HG02943 (cell line): ENCODE measurements around the gene NXPH2.
"Not testable (repeated sequence)": the region's sequence is repeated elsewhere in the genome, so short reads cannot be mapped to it uniquely, and the experiment has no call there.

Experiments
- ATAC-seq: cut with Tn5 transposase; IDR thresholded peaks from one replicate; pipeline ENCODE4 v1.9.1; 2021; ENCODE audit warnings: mild to moderate bottlenecking, low read depth, moderate library complexity; ENCODE audit not compliant: unreplicated experiment

NXPH2 gene

GRCh38 chr2:138760676-138761075, 19.5 kb downstream of the NXPH2 start:
- no peak for ATAC-seq

DNA sequence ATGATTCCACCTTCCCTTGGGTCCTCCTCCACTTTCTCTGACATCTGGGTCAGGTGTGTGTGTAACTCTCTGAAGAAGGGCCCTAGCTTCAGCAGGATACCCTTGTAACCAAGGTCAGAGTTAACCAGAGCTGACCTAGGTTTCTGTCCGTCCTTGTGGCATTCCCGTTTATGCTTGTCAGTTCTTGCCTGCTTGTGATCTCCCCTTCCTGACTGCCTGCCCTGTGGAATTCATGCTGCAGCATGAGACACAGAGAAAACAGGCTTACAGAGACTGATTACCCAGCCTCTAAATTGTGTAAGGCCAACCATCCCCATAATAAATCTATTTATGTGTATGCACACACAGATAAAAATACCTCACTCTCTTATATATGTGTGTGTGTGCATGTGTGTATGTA, 22.8 kb downstream of the NXPH2 start:
- ATAC-seq = no peak

GRCh38 chr2:138752197-138752956, 27.8 kb downstream of the NXPH2 start:
- ATAC-seq = no peak

DNA sequence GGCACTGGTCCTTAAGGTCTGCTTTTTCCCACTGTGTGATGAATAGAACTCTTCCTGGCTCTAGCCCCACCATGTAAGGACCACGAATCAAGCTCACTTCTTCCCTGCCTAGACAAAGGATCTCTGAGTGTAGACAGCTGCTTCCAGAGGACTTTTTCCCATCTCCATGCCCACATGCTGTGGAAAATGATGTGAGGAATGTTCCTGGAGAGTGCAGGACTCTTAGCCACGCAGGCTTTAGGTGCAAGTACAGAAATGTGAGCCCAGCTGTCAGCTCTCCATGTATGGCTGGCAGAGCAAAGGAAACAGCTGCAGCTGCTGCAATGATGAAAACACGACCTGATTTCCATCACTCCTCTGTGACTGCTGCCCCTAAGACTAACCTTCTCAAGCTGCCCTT, 35.5 kb downstream of the NXPH2 start:
- no peak for ATAC-seq

GRCh38 chr2:138742441-138743057, 37.6 kb downstream of the NXPH2 start:
- no peak for ATAC-seq

GRCh38 chr2:138741851-138742250, 38.3 kb downstream of the NXPH2 start:
- no peak for ATAC-seq

DNA sequence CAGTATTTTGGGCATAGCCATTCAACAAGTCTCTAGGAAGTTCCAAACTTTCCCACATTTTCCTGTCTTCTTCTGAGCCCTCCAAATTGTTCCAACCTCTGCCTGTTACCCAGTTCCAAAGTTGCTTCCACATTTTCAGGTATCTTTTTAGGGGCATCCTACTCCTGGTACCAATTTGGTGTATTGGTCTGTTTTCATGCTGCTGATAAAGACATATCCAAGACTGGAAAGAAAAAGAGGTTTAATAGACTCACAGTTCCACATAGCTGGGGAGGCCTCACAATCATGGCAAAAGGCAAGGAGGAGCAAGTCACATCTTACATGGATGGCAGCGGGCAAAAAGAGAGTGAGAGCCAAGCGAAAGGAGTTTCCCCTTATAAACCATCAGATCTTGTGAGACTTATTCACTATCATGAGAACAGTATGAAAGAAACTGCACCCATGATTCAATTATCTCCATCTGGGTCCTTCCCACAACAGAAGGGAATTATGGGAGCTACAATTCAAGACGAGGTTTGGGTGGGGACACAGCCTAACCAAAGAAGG, 43.1 kb downstream of the NXPH2 start:
- not testable (repeated sequence) for ATAC-seq

GRCh38 chr2:138732651-138733050, 47.5 kb downstream of the NXPH2 start:
- ATAC-seq = no peak

GRCh38 chr2:138730497-138731030, 49.6 kb downstream of the NXPH2 start:
- ATAC-seq = peak; percentile 95

GRCh38 chr2:138727956-138728355, 52.2 kb downstream of the NXPH2 start:
- no peak for ATAC-seq

GRCh38 chr2:138726681-138727080, 53.5 kb downstream of the NXPH2 start:
- no peak for ATAC-seq

GRCh38 chr2:138724729-138725459, 55.3 kb downstream of the NXPH2 start:
- no peak for ATAC-seq

GRCh38 chr2:138724327-138724726, 55.9 kb downstream of the NXPH2 start:
- ATAC-seq = no peak

DNA sequence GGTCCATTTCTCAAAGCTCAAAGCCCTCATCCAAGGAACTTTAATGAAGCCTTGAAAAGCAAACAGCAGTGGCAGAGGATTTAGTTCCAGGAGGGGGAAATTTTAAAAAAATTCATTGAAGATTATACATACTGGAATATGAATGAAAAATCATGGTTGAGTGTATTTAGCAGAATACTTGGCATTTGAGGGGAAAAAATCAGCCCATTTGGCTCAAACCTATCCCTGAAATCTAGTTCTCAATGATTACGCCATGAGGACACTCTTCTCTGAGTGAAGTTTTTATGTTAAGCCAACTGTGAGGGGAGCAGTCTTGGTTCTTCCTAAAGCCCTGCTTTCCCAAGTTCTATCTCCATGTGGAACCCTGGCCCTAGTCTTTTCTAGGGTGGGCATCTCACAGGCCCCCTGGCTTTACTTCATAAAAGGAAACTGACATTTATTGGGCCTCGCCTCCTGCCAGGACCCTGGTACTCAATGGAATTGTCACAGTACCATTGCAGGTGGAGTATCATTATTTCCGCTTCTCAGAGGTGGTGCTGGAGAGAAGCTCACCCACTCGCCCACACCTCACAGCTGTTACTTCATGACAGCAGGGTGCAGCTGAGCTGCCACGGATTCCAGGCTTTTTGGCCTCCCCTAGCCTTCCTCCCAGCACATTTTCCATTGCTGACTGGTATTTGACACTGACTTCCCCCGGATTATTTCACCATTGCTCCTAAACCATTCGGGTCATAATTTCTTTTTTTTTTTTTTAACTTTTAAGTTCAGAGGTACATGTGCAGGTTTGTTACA, 56.8 kb downstream of the NXPH2 start:
- ATAC-seq = no peak

- no peak for ATAC-seq
Measured at GRCh38 chr2:138722316-138722715, 57.9 kb downstream of the NXPH2 start.

GRCh38 chr2:138720035-138720838, 60.0 kb downstream of the NXPH2 start:
- ATAC-seq = no peak

DNA sequence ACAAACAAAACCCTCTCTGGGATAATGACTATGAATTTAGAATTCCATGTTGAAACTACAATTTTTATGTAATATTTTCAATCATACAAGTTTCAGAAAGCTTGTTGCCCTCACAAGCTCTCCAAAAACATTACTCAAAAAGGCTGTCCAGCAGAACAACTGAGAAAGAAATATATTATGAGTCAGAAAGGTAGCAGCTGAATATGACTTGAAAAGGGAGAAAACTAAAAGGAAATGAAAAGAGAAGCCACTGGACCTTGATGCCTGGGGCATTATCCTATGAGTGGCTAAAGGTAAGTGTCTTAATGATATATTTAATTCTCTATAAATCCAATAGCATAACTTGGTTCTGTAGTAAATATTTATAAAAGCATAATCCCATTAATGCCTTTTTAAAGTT, 61.8 kb downstream of the NXPH2 start:
- no peak for ATAC-seq

- ATAC-seq = peak; percentile 30
Measured at GRCh38 chr2:138716183-138716582, 64.0 kb downstream of the NXPH2 start.

GRCh38 chr2:138713504-138713903, 66.7 kb downstream of the NXPH2 start:
- ATAC-seq = no peak
